Measurements from ENCODE around the gene PDE4D.
"Not testable (repeated sequence)": the region's sequence is repeated elsewhere in the genome, so short reads cannot be mapped to it uniquely, and the experiment has no call there.

Gene PDE4D

GRCh38 chr5:59003641-59004040 is 889.9 kb downstream of the PDE4D start:
- DNase-seq (ENCODE audit: low read depth in 2 of 2) = no peak

GRCh38 chr5:59003124-59003523 is 890.4 kb downstream of the PDE4D start:
- no peak for DNase-seq (ENCODE audit: low read depth in 2 of 2)

GRCh38 chr5:59002162-59002825 is 891.2 kb downstream of the PDE4D start:
- DNase-seq (ENCODE audit: low read depth in 2 of 2) = no peak

GRCh38 chr5:59001716-59002115 is 891.8 kb downstream of the PDE4D start:
- no peak for DNase-seq (ENCODE audit: low read depth in 2 of 2)

- DNase-seq (ENCODE audit: low read depth in 2 of 2) = no peak
Observed at GRCh38 chr5:59001154-59001553, 892.4 kb downstream of the PDE4D start.

- no peak for DNase-seq (ENCODE audit: low read depth in 2 of 2)
Observed at GRCh38 chr5:59000211-59000610, 893.3 kb downstream of the PDE4D start.

GRCh38 chr5:58999804-59000203 is 893.7 kb downstream of the PDE4D start:
- no peak for DNase-seq (ENCODE audit: low read depth in 2 of 2)

GRCh38 chr5:58998544-58998943 is 895.0 kb downstream of the PDE4D start:
- no peak for DNase-seq (ENCODE audit: low read depth in 2 of 2)

GRCh38 chr5:58995779-58996178 is 897.7 kb downstream of the PDE4D start:
- not testable (repeated sequence) for DNase-seq (ENCODE audit: low read depth in 2 of 2)

GRCh38 chr5:58993461-58993860 is 900.1 kb downstream of the PDE4D start:
- DNase-seq (ENCODE audit: low read depth in 2 of 2) = no peak

- DNase-seq (ENCODE audit: low read depth in 2 of 2) = no peak
Observed at GRCh38 chr5:58988938-58989337, 904.6 kb downstream of the PDE4D start.

GRCh38 chr5:58987193-58987592 is 906.3 kb downstream of the PDE4D start:
- DNase-seq (ENCODE audit: low read depth in 2 of 2) = no peak

GRCh38 chr5:58986281-58986680 is 907.2 kb downstream of the PDE4D start:
- no peak for DNase-seq (ENCODE audit: low read depth in 2 of 2)

GRCh38 chr5:58985759-58986158 is 907.8 kb downstream of the PDE4D start:
- DNase-seq (ENCODE audit: low read depth in 2 of 2) = no peak

- DNase-seq (ENCODE audit: low read depth in 2 of 2) = no peak
Observed at GRCh38 chr5:58985311-58985710, 908.2 kb downstream of the PDE4D start.

- DNase-seq (ENCODE audit: low read depth in 2 of 2) = no peak
Observed at GRCh38 chr5:58983526-58984452, 909.7 kb downstream of the PDE4D start.

- DNase-seq (ENCODE audit: low read depth in 2 of 2) = no peak
Observed at GRCh38 chr5:58980890-58981289, 912.6 kb downstream of the PDE4D start.

- DNase-seq (ENCODE audit: low read depth in 2 of 2) = no peak
Observed at GRCh38 chr5:58979090-58979489, 914.4 kb downstream of the PDE4D start.

- DNase-seq (ENCODE audit: low read depth in 2 of 2) = no peak
Observed at GRCh38 chr5:58974601-58975000, 918.9 kb downstream of the PDE4D start.

- DNase-seq (ENCODE audit: low read depth in 2 of 2) = no peak
Observed at GRCh38 chr5:58974083-58974482, 919.4 kb downstream of the PDE4D start.

- no peak for DNase-seq (ENCODE audit: low read depth in 2 of 2)
Observed at GRCh38 chr5:58972301-58972700, 921.2 kb downstream of the PDE4D start.

GRCh38 chr5:58970766-58971165 is 922.8 kb downstream of the PDE4D start:
- no peak for DNase-seq (ENCODE audit: low read depth in 2 of 2)

GRCh38 chr5:58969795-58970194 is 923.7 kb downstream of the PDE4D start:
- DNase-seq (ENCODE audit: low read depth in 2 of 2) = no peak
